ENCODE results near the gene OR8D4.

The OR8D4 gene

DNA sequence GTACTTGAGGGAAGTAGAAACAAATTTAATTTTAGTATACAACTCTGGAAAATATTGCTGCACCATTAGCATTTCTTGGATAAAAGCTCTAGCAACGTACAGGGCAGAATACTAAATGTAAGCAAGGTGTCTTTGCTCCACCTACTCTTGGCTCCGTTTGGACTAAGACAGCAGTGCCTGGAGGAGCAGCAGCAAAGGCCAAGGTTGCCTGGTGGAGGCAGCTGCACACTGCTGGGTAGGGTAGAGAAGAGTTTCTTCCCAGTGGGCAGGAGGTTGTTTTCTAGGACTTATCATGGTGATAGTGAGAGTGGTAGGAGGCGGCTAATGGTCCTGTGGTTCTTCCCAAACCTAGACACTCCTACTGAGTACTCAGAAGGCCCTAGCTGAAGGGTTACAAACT is 2.2 kb upstream of the OR8D4 start:
- no peaks in the 10 kb centered on the region for H3K79me2 ChIP-seq (ENCODE audit: insufficient read depth, low read length)
- no peak overlapping the region for H3K9ac ChIP-seq (ENCODE audit: low read length)
- no peak overlapping the region for H3K4me3 ChIP-seq (ENCODE audit: insufficient read depth, low read length, poor library complexity, severe bottlenecking)
- H3K27me3 ChIP-seq (ENCODE audit: low read length) = no peaks in the 10 kb centered on the region
- H3K9me2 ChIP-seq (replicated peaks; ENCODE audit: insufficient read depth, low read length) = no peaks in the 10 kb centered on the region
- H4K20me1 ChIP-seq (ENCODE audit: low read depth, low read length) = no peaks in the 10 kb centered on the region
- H3K9me3 ChIP-seq (ENCODE audit: insufficient read depth, low read length) = no peaks in the 10 kb centered on the region
- H2AFZ ChIP-seq (ENCODE audit: low read depth, low read length, severe bottlenecking) = no peak overlapping the region
- H3F3A ChIP-seq (ENCODE audit: insufficient read depth) = no peaks in the 10 kb centered on the region
- H3K27ac ChIP-seq (ENCODE audit: low read depth, low read length) = no peak overlapping the region
- TF ChIP-seq, protein P1, sequence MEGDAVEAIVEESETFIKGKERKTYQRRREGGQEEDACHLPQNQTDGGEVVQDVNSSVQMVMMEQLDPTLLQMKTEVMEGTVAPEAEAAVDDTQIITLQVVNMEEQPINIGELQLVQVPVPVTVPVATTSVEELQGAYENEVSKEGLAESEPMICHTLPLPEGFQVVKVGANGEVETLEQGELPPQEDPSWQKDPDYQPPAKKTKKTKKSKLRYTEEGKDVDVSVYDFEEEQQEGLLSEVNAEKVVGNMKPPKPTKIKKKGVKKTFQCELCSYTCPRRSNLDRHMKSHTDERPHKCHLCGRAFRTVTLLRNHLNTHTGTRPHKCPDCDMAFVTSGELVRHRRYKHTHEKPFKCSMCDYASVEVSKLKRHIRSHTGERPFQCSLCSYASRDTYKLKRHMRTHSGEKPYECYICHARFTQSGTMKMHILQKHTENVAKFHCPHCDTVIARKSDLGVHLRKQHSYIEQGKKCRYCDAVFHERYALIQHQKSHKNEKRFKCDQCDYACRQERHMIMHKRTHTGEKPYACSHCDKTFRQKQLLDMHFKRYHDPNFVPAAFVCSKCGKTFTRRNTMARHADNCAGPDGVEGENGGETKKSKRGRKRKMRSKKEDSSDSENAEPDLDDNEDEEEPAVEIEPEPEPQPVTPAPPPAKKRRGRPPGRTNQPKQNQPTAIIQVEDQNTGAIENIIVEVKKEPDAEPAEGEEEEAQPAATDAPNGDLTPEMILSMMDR (IDR thresholded peaks at IDR 0.05; ENCODE audit: insufficient read depth, low read length, poor library complexity, severe bottlenecking) = no peak
- TF ChIP-seq EZH2phosphoT487 (conservative IDR thresholded peaks at IDR 0.05; ENCODE audit: low read length) = no peak
- no peak overlapping the region for H3K4me2 ChIP-seq (ENCODE audit: low read depth, low read length, poor library complexity, severe bottlenecking)
- no peaks in the 10 kb centered on the region for H3K36me3 ChIP-seq (ENCODE audit: low read length)

GRCh38 chr11:123903932-123904331 is 2.0 kb downstream of the OR8D4 start:
- Histone ChIP-seq H3K4me2 (ENCODE audit: low read depth, low read length, poor library complexity, severe bottlenecking) (no peak overlapping the region), H2AFZ (ENCODE audit: low read depth, low read length, severe bottlenecking) (no peak overlapping the region), H3K27me3 (ENCODE audit: low read length) (no peaks in the 10 kb centered on the region), H3K9me3 (ENCODE audit: insufficient read depth, low read length) (no peaks in the 10 kb centered on the region), H3K36me3 (ENCODE audit: low read length) (no peaks in the 10 kb centered on the region), H3K79me2 (ENCODE audit: insufficient read depth, low read length) (no peaks in the 10 kb centered on the region), H3F3A (ENCODE audit: insufficient read depth) (no peaks in the 10 kb centered on the region), H4K20me1 (ENCODE audit: low read depth, low read length) (no peaks in the 10 kb centered on the region), H3K4me3 (ENCODE audit: insufficient read depth, low read length, poor library complexity, severe bottlenecking) (no peak overlapping the region), H3K27ac (ENCODE audit: low read depth, low read length) (no peak overlapping the region), H3K9ac (ENCODE audit: low read length) (no peak overlapping the region), H3K9me2 (replicated peaks; ENCODE audit: insufficient read depth, low read length) (no peaks in the 10 kb centered on the region)
- TF ChIP-seq, protein P1 (IDR thresholded peaks at IDR 0.05; ENCODE audit: insufficient read depth, low read length, poor library complexity, severe bottlenecking) = no peak
- TF ChIP-seq EZH2phosphoT487 (conservative IDR thresholded peaks at IDR 0.05; ENCODE audit: low read length) = no peak

GRCh38 chr11:123904932-123905331 is 3.0 kb downstream of the OR8D4 start:
- no peak overlapping the region for H2AFZ ChIP-seq (ENCODE audit: low read depth, low read length, severe bottlenecking)
- TF ChIP-seq, protein P1 (IDR thresholded peaks at IDR 0.05; ENCODE audit: insufficient read depth, low read length, poor library complexity, severe bottlenecking) = no peak
- TF ChIP-seq EZH2phosphoT487 (conservative IDR thresholded peaks at IDR 0.05; ENCODE audit: low read length) = no peak
- H3K9me3 ChIP-seq (ENCODE audit: insufficient read depth, low read length) = no peaks in the 10 kb centered on the region
- H3K4me2 ChIP-seq (ENCODE audit: low read depth, low read length, poor library complexity, severe bottlenecking) = no peak overlapping the region
- H3K9ac ChIP-seq (ENCODE audit: low read length) = no peak overlapping the region
- no peaks in the 10 kb centered on the region for H4K20me1 ChIP-seq (ENCODE audit: low read depth, low read length)
- no peaks in the 10 kb centered on the region for H3K36me3 ChIP-seq (ENCODE audit: low read length)
- no peaks in the 10 kb centered on the region for H3F3A ChIP-seq (ENCODE audit: insufficient read depth)
- H3K9me2 ChIP-seq (replicated peaks; ENCODE audit: insufficient read depth, low read length) = no peaks in the 10 kb centered on the region
- no peak overlapping the region for H3K27ac ChIP-seq (ENCODE audit: low read depth, low read length)
- no peaks in the 10 kb centered on the region for H3K27me3 ChIP-seq (ENCODE audit: low read length)
- no peak overlapping the region for H3K4me3 ChIP-seq (ENCODE audit: insufficient read depth, low read length, poor library complexity, severe bottlenecking)
- H3K79me2 ChIP-seq (ENCODE audit: insufficient read depth, low read length) = no peaks in the 10 kb centered on the region

Measured in SU-DHL-6 (cell line).